EL (cell line): ENCODE measurements around the gene IARS2.
"Not testable (repeated sequence)": the region's sequence is repeated elsewhere in the genome, so short reads cannot be mapped to it uniquely, and the experiment has no call there.

Experiments used
- DNase-seq: peaks from one replicate; pipeline ENCODE4 v3.0.0-alpha.2; 2016

The IARS2 gene

GRCh38 chr1:220113136-220113695 is 19.3 kb downstream of the IARS2 start:
- DNase-seq, result peak; percentile 25

- DNase-seq, result no peak
Measured at GRCh38 chr1:220119043-220119512, 25.1 kb downstream of the IARS2 start.

- DNase-seq, result no peak
Measured at GRCh38 chr1:220121791-220122530, 28.0 kb downstream of the IARS2 start.

GRCh38 chr1:220123066-220123465 is 29.1 kb downstream of the IARS2 start:
- no peak for DNase-seq

GRCh38 chr1:220123889-220124288 is 30.0 kb downstream of the IARS2 start:
- peak; percentile 13 for DNase-seq

GRCh38 chr1:220124542-220124941 is 30.6 kb downstream of the IARS2 start:
- DNase-seq, result peak; percentile 8

GRCh38 chr1:220127076-220127475 is 33.1 kb downstream of the IARS2 start:
- no peak for DNase-seq

GRCh38 chr1:220129479-220130210 is 35.7 kb downstream of the IARS2 start:
- no peak for DNase-seq

GRCh38 chr1:220135755-220136154 is 41.8 kb downstream of the IARS2 start:
- no peak for DNase-seq

GRCh38 chr1:220137019-220137786 is 43.3 kb downstream of the IARS2 start:
- no peak for DNase-seq

- DNase-seq, result no peak
Measured at GRCh38 chr1:220139966-220140365, 46.0 kb downstream of the IARS2 start.

GRCh38 chr1:220144051-220144450 is 50.1 kb downstream of the IARS2 start:
- no peak for DNase-seq

GRCh38 chr1:220149742-220150141 is 55.8 kb downstream of the IARS2 start:
- DNase-seq, result no peak

- DNase-seq, result no peak
Measured at GRCh38 chr1:220151454-220151853, 57.5 kb downstream of the IARS2 start.

GRCh38 chr1:220153147-220153546 is 59.2 kb downstream of the IARS2 start:
- no peak for DNase-seq

- DNase-seq, result no peak
Measured at GRCh38 chr1:220156620-220157146, 62.8 kb downstream of the IARS2 start.

- DNase-seq, result no peak
Measured at GRCh38 chr1:220157738-220158137, 63.8 kb downstream of the IARS2 start.

- not testable (repeated sequence) for DNase-seq
Measured at GRCh38 chr1:220158530-220158929, 64.6 kb downstream of the IARS2 start.

- DNase-seq, result no peak
Measured at GRCh38 chr1:220159041-220159440, 65.1 kb downstream of the IARS2 start.

GRCh38 chr1:220160027-220160426 is 66.1 kb downstream of the IARS2 start:
- no peak for DNase-seq

GRCh38 chr1:220164116-220164515 is 70.2 kb downstream of the IARS2 start:
- no peak for DNase-seq

- DNase-seq, result no peak
Measured at GRCh38 chr1:220164517-220164916, 70.6 kb downstream of the IARS2 start.

GRCh38 chr1:220166853-220167252 is 72.9 kb downstream of the IARS2 start:
- DNase-seq, result no peak
